ENCODE results near the gene TOP3A.

Gene TOP3A

GRCh38 chr17:18227635-18228034 lies 87.2 kb downstream of the TOP3A start:
- no peak overlapping the region for H3K4me3 ChIP-seq (ENCODE audit: low read depth, low read length)
- no peak for TF ChIP-seq CTCF (IDR thresholded peaks at IDR 0.05; ENCODE audit: borderline replicate concordance, insufficient read depth, low read depth, low read length)

DNA sequence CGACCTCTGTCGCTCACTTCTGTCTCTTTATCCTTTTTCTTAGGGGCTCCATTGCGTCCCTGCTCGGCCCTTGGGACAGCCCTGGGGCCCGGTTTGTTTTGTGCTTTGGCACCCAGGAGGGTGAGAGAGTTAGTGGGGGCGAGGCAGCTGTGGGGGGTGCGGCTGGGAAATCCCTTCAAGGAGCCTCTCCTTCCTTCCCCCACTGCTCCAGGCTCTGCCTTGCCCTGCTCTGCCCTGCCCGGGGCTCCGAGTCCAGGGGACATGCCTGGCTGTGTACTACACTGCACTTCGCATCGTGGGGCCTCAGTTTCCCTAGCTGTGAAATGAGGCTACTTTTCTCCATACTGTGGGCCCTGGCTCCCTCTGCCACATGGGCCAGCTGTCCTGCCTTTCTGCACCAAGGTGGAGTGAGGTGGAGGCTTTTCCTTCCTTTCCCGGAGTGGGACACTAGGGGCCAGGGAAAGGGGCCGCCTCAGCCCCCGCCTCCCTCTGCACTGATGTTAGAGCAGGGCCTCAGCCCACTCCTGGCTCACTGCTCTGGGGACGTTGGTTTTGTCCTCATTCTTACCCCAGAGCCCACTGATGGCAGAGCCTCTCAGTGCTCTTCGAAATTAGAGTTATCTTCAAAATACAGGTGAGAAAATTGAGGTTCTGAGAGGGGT lies 88.4 kb downstream of the TOP3A start:
- no peak overlapping the region for H3K4me3 ChIP-seq (ENCODE audit: low read depth, low read length)
- TF ChIP-seq CTCF (IDR thresholded peaks at IDR 0.05; ENCODE audit: borderline replicate concordance, insufficient read depth, low read depth, low read length): no peak

GRCh38 chr17:18225642-18226283 lies 89.0 kb downstream of the TOP3A start:
- peak overlapping the region; percentile 56 for H3K4me3 ChIP-seq (ENCODE audit: low read depth, low read length)
- TF ChIP-seq CTCF (IDR thresholded peaks at IDR 0.05; ENCODE audit: borderline replicate concordance, insufficient read depth, low read depth, low read length): no peak

- no peak for TF ChIP-seq CTCF (IDR thresholded peaks at IDR 0.05; ENCODE audit: borderline replicate concordance, insufficient read depth, low read depth, low read length)
- H3K4me3 ChIP-seq (ENCODE audit: low read depth, low read length): peak within 1 kb of the TSS; percentile 56
Measured at GRCh38 chr17:18225121-18225641, 89.6 kb downstream of the TOP3A start, which contains the start of gene LLGL1. TSS of gene LLGL1 (plus strand) at chr17:18225635. CDS start at chr17:18225683, 48 bp downstream.

- TF ChIP-seq CTCF (IDR thresholded peaks at IDR 0.05; ENCODE audit: borderline replicate concordance, insufficient read depth, low read depth, low read length): no peak
- H3K4me3 ChIP-seq (ENCODE audit: low read depth, low read length): peak overlapping the region; percentile 26
Measured at GRCh38 chr17:18224387-18225120, 90.2 kb downstream of the TOP3A start.

- H3K4me3 ChIP-seq (ENCODE audit: low read depth, low read length): no peak overlapping the region
- TF ChIP-seq CTCF (IDR thresholded peaks at IDR 0.05; ENCODE audit: borderline replicate concordance, insufficient read depth, low read depth, low read length): no peak
Measured at GRCh38 chr17:18224053-18224386, 90.8 kb downstream of the TOP3A start.

Data from GM12875 (cell line).